Endothelial cell of hepatic sinusoid (primary cell): ENCODE data around the gene GLG1.

Experiments
- in situ Hi-C: cut with HindIII; loops from 2 replicates; pipeline ENCODE4 v1.10.0; 2017; ENCODE audit warnings: low sequenced_read_pairs

GLG1 gene

GRCh38 chr16:74487634-74488495 lies 119.0 kb downstream of the GLG1 start:
- in situ Hi-C loops: loop anchor here (25.0 kb wide), 1 partner anchor 126 kb away; no protein-coding TSS in a partner anchor

GRCh38 chr16:74485916-74486315 lies 121.0 kb downstream of the GLG1 start:
- in situ Hi-C loops: loop anchor here (25.0 kb wide), 1 partner anchor 124 kb away; no protein-coding TSS in a partner anchor

GRCh38 chr16:74480150-74481029 lies 126.5 kb downstream of the GLG1 start:
- in situ Hi-C loops: loop anchor here (25.0 kb wide), 1 partner anchor 118 kb away; no protein-coding TSS in a partner anchor

- in situ Hi-C loops: loop anchor here (25.0 kb wide), 1 partner anchor 115 kb away; no protein-coding TSS in a partner anchor
Measured at GRCh38 chr16:74477226-74477625, 129.7 kb downstream of the GLG1 start.

GRCh38 chr16:74474416-74474815 lies 132.5 kb downstream of the GLG1 start:
- in situ Hi-C loops: loop anchor here (5.0 kb wide), 1 partner anchor 38 kb away; no protein-coding TSS in a partner anchor

- in situ Hi-C loops: loop anchor here (5.0 kb wide), 1 partner anchor 40 kb away; no protein-coding TSS in a partner anchor
Measured at GRCh38 chr16:74472540-74472939, 134.4 kb downstream of the GLG1 start.

DNA sequence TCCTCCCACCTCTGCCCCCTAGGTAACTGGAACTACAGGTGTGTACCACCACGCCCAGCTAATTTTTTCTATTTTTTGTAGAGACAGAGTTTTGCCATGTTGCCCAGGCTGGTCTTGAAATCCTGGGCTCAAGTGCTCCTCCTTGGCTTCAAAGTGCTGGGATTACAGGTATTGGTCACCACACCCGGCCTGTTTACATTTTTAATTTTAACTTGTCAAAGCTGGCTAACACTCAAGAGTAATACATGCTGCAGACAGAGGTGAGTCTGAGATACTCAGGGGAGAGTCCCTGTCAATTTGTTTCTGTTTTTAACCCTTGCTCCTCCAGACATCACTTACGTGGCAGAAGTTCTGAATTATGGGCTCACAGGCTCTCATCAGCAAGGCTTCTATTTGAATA lies 134.9 kb downstream of the GLG1 start:
- in situ Hi-C loops: loop anchor here (5.0 kb wide), 1 partner anchor 40 kb away; no protein-coding TSS in a partner anchor

DNA sequence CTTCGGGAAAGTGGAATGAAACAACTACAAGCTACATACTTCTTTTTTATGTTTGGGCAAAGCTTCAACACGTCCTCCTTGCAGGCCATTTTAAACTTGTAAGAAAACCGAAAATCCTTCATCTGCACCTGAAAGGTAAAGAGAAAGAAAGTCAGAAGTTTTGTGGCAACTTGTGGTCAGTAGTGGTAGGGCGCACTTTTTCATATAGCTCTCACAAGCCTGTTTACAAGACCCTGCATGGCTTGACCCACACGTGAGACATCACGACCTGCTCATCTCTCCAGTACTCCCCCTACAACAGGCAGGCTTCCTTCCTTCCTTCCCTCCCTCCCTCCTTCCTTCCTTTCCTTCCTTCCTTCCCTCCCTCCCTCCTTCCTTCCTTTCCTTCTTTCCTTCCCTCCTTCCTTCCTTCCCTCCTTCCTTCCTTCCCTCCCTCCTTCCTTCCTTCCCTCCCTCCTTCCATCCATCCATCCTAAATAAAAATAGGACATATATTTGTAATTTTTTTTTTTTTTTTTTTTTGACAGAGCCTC lies 136.9 kb downstream of the GLG1 start:
- in situ Hi-C loops: loop anchor here (5.0 kb wide), 1 partner anchor 42 kb away; no protein-coding TSS in a partner anchor

DNA sequence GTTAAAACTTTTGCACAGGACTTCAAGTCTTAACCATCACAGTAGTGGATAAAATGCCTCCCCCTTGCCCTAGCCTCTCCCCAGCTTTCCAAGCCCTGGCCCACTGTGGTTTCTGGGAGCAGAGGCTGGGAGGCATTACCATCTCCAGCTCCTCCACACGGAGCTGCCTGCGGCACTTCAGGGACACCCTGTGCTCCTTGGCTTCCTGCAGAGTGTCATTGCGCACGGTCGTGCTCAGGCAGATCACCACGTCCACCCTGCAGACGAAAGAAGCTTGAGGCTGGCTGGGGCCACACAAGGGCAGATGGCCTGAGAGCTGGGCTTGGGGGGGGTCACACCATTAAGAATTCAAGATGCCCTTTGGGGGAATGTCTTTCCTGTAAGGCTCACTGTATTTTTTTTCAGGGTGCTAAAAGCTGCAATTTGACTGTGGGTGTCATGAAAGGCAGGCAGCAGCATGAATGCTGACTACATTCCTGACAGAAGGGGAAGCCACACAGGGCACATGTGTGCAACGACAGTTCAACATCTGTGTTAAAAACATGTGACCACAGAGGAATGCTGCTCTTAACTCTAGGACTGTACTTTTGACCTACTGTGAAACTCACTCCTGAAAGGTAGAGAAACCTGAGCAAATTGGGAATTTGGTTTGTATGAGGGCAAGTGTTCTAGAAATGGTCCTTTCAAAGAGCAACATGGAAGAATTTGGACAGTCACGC lies 137.9 kb downstream of the GLG1 start:
- in situ Hi-C loops: no loop called here

DNA sequence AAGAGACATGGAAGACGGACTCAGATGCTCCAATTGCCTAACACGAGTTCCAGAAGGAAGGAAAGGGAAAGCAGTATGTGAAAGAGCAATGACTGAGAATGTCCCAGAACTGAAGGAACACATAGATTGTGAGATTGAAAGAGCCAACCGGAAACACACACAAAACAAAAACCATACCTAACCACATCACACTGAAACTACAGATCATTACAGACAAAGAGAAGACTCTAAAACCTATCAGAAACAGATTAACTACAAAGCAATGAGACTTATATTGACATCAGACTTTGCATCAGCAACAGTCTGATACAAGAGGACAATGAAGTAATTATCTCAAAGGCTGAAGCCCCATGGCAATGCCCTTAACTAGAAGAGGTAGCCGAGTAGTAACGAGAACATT lies 140.0 kb downstream of the GLG1 start:
- in situ Hi-C loops: no loop called here

- in situ Hi-C loops: no loop called here
Measured at GRCh38 chr16:74465851-74466685, 140.8 kb downstream of the GLG1 start.

DNA sequence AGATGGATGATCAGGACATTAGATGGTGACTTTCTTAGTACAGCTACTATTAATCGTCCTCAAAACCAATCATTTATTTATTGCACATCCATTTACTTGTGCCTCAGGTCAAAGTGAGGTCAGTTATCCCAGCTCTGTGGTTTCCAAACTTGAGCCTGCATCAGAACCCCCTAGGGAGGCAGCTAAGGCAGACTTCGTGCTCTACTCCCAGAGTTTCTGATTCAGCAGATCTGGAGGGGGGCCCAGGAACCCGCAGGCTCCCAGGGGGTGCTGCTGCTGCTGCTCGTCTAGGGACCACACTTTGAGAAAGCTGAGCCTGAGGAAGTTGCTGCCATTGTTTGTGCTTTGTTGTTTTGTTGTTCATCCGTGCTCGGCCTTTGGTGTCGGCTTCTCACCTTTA lies 141.6 kb downstream of the GLG1 start:
- in situ Hi-C loops: no loop called here

- in situ Hi-C loops: no loop called here
Measured at GRCh38 chr16:74463888-74464287, 143.0 kb downstream of the GLG1 start.

- in situ Hi-C loops: no loop called here
Measured at GRCh38 chr16:74462361-74462760, 144.6 kb downstream of the GLG1 start.

DNA sequence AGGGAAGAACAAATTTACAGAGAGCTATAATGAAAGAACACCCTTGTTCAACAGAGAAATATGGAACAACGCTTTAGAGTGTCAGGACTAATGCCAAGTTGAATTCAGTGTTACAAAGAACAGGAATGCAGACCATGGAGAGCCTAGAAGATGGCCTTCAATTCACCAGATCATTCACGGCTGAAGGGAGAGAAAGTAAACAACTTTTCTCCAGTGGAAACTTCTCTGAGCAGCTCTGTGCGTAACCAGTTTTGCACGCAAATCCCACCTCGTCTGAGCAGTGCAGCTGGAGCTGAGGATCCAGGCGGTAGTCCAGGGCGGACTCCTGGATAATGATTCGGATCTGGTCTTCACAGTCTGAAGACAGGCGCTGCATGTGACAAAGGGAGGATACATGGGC lies 145.1 kb downstream of the GLG1 start:
- in situ Hi-C loops: no loop called here

GRCh38 chr16:74460542-74460941 lies 146.4 kb downstream of the GLG1 start:
- in situ Hi-C loops: no loop called here

DNA sequence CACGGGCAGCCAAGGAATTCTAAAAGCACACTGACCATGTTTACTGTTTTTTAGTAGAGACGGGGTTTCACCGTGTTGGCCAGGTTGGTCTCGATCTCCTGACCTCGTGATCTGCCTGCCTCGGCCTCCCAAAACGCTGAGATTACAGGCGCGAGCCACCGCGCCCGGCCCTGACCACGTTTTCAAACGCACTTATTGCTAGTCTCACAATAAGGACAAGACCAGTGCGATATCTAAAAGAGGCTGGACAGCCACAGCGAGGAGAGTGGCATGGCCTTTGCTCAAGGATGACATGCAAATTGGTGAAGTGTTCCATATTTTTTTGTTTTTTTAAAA lies 150.7 kb downstream of the GLG1 start:
- in situ Hi-C loops: no loop called here

DNA sequence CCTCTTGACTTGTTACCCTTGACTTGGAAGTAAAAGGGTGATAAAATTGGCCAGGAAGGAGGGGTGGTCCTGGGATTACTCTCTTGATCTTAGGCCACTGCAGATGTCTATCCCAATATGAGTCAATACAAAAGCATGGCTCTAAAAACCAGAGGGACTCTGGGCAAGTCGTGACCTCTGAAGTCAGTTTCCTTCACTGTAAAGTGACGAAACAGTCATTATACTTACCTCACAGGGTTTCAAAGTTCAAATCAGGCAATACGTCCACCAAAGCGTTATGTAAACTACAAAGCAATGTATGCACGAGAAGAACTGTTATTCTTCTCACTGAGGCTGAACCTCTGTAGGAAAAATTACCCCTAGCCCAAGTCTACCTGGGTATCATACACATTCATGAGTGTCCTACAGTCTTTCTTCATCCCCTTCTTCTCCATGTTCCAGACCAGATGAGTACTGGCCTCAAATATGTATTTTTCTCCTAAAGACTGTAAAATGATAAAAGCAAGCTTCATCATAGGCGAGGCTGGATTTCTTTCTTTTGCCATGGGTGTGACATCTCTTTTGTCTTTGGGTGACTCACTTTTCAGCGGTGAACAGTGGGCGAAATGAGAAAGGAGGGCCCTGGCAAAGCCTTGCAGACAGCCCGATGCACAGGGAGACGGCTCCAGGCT lies 151.2 kb downstream of the GLG1 start:
- in situ Hi-C loops: no loop called here

DNA sequence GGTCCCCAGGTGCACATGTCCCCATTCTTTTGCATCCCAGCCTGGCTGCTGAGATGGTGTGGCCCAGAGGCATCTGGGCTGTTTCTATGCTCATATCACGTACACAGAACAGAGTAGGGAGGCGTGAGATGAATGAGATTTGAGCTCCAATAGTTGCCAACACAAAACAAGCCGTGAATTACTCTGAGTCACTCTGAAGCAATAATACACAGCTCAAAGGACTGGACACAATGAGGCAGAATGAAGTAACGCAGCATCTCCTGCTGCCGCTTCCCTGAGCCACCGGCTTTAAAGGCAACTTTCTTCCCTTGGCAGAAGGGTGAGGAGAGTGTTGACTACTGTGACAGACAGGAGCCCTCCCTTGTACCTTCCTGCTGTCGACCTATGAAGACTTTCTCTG lies 151.7 kb downstream of the GLG1 start:
- in situ Hi-C loops: no loop called here
